K562 (cell line): ENCODE results near the gene KLHL14. TPM values are rescaled to one million over a fixed set of nuclear protein-coding genes. Genes with fewer than 3 reads are reported as not detected.

ENCODE experiments used
- ATAC-seq: fragments of 200-7000 bp; cut with Tn5 transposase; 3 replicates; pipeline ENCODE4 v1.9.1; 2020; ENCODE audit warnings: moderate library complexity
- BruUV-seq: library from RNA; stranded (reverse); fragments of 400-500 nt; replicated peaks from 2 replicates; lab custom pipeline; 2021; lab: Mats Ljungman, UMichigan
- CTCF ChIA-PET: fragments of 300-600 bp; formaldehyde crosslinking; extraction: SDS; loops from one replicate; lab custom pipeline; 2021; ENCODE audit warnings: low intra/inter-chr PET ratio; lab: Yijun Ruan, JAX
- POLR2A ChIA-PET: fragments of 300-600, 350-650 bp; sonication (Branson Sonifier 250); formaldehyde crosslinking; extraction: SDS; loops from one replicate; lab custom pipeline; 2021; ENCODE audit warnings: antibody characterized with exemption, inconsistent platforms; lab: Yijun Ruan, JAX
- DNase-seq, 4 experiments: peaks; one replicate each; pipeline versions ENCODE4 v3.0.0 to v3.0.0-alpha.2; 2011 to 2018; ENCODE audit warnings: low spot score in 3 of 4, mixed read lengths in 3 of 4; ENCODE audit errors: extremely low read depth in 1 of 4
- FAIRE-seq: peaks from 2 replicates; lab custom pipeline; 2011; peaks lifted over from hg19 to GRCh38; lab: Jason Lieb, UNC
- H2AFZ ChIP-seq: 2 replicates; pipeline ENCODE4 v1.6.0; 2011; ENCODE audit warnings: low read depth, low read length, control low read depth, inconsistent platforms
- H3K27ac ChIP-seq: fragments of 200-600 bp; 3 replicates; pipeline ENCODE4 v1.8.0; 2011; ENCODE audit warnings: low read depth, mild to moderate bottlenecking, control low read depth, inconsistent platforms, low read length, moderate library complexity, mixed read lengths; ENCODE audit errors: extremely low read depth
- H3K27me3 ChIP-seq, 2 experiments: fragments of 300-600 bp in 1 of 2; 2 replicates in 1 of 2; 3 replicates in 1 of 2; pipeline versions ENCODE4 v1.6.0 to v1.8.0; 2011; ENCODE audit warnings: inconsistent platforms in 2 of 2, low read length in 2 of 2, mild to moderate bottlenecking in 1 of 2, mixed read lengths in 1 of 2, moderate library complexity in 1 of 2; ENCODE audit not compliant: control insufficient read depth in 2 of 2, insufficient read depth in 2 of 2
- H3K36me3 ChIP-seq: fragments of 300-600 bp; 3 replicates; pipeline ENCODE4 v1.8.0; 2011; ENCODE audit warnings: mild to moderate bottlenecking, low read length, inconsistent platforms; ENCODE audit not compliant: control insufficient read depth, insufficient read depth
- H3K4me1 ChIP-seq, 2 experiments: fragments of 200-600 bp in 1 of 2; replicated peaks in 1 of 2; 2 replicates in 1 of 2; 3 replicates in 1 of 2; pipeline versions ENCODE4 v1.5.1 to v1.8.0; 2011; ENCODE audit warnings: inconsistent platforms in 2 of 2, low read length in 2 of 2, mild to moderate bottlenecking in 1 of 2, mixed read lengths in 1 of 2, moderate library complexity in 1 of 2; ENCODE audit not compliant: control insufficient read depth in 2 of 2, insufficient read depth in 2 of 2
- H3K4me2 ChIP-seq: 2 replicates; pipeline ENCODE4 v1.6.1; 2011; ENCODE audit warnings: low read length, control low read depth, inconsistent platforms, mixed read lengths; ENCODE audit not compliant: insufficient read depth
- H3K4me3 ChIP-seq: fragments of 200-600 bp; sonication (generic), shearing (Covaris generic); 2 replicates; pipeline ENCODE4 v1.5.1; 2016; ENCODE audit warnings: control low read depth, inconsistent platforms
- H3K79me2 ChIP-seq: fragments of 200-600 bp; 3 replicates; pipeline ENCODE4 v1.8.0; 2011; ENCODE audit warnings: low read length, inconsistent platforms; ENCODE audit not compliant: control insufficient read depth, insufficient read depth
- H3K9ac ChIP-seq, 2 experiments: 2 replicates each; pipeline versions ENCODE4 v1.6.0 to v1.6.1; 2011; ENCODE audit warnings: low read depth in 2 of 2, low read length in 2 of 2, control low read depth in 1 of 2, inconsistent platforms in 1 of 2, mild to moderate bottlenecking in 1 of 2, mixed read lengths in 1 of 2; ENCODE audit not compliant: insufficient read depth in 1 of 2
- H3K9me1 ChIP-seq: one replicate; pipeline ENCODE4 v1.6.0; 2011; ENCODE audit warnings: inconsistent platforms, mild to moderate bottlenecking, low read length, moderate library complexity; ENCODE audit not compliant: control insufficient read depth, insufficient read depth
- H3K9me3 ChIP-seq: replicated peaks from 2 replicates; pipeline ENCODE4 v1.5.1; 2011; ENCODE audit warnings: low read depth, low read length, inconsistent platforms; ENCODE audit not compliant: control insufficient read depth, insufficient read depth
- H4K20me1 ChIP-seq: replicated peaks from 2 replicates; pipeline ENCODE4 v1.6.1; 2011; ENCODE audit warnings: low read length, inconsistent platforms, mixed read lengths; ENCODE audit not compliant: control insufficient read depth, insufficient read depth
- BACH1 ChIP-seq: fragments of 200-800 bp; sonication (Bioruptor generic); IDR thresholded peaks from 2 replicates; pipeline ENCODE4 v1.6.1; 2016; ENCODE audit warnings: missing genetic modification characterization, missing compliant biosample characterization
- CBFB ChIP-seq: sonication (generic); formaldehyde crosslinking; IDR thresholded peaks from 2 replicates; pipeline ENCODE4 v1.4.0; 2020; ENCODE audit warnings: mild to moderate bottlenecking, missing genetic modification reagents
- CREM ChIP-seq: IDR thresholded peaks from 2 replicates; pipeline ENCODE4 v1.6.1; 2014; ENCODE audit warnings: antibody characterized with exemption, low read depth
- CTBP1 ChIP-seq: fragments of 450-650 bp; IDR thresholded peaks from 2 replicates; pipeline ENCODE4 v1.6.1; 2016; ENCODE audit warnings: borderline replicate concordance
- ESRRA ChIP-seq: fragments of 450-650 bp; IDR thresholded peaks from 2 replicates; pipeline ENCODE4 v1.6.1; 2014; ENCODE audit warnings: low read depth, mild to moderate bottlenecking, moderate library complexity, borderline replicate concordance
- FOXA1 ChIP-seq: fragments of 450-650 bp; IDR thresholded peaks from 2 replicates; pipeline ENCODE4 v1.6.1; 2016; ENCODE audit warnings: mild to moderate bottlenecking, borderline replicate concordance
- HDAC6 ChIP-seq: IDR thresholded peaks from 2 replicates; pipeline ENCODE4 v1.6.1; 2012; ENCODE audit warnings: low read depth, mild to moderate bottlenecking, control low read depth, inconsistent platforms, low read length, moderate library complexity
- PTTG1 ChIP-seq: fragments of 450-650 bp; IDR thresholded peaks from 2 replicates; pipeline ENCODE4 v1.6.1; 2016; ENCODE audit warnings: low read depth, mild to moderate bottlenecking, missing genetic modification characterization, missing compliant biosample characterization
- U2AF2 ChIP-seq: fragments of 200-400 bp; formaldehyde crosslinking; optimal IDR thresholded peaks from 2 replicates; pipeline ENCODE3; 2017; ENCODE audit warnings: low read depth, mild to moderate bottlenecking, low read length
- ZNF121 ChIP-seq: sonication (generic); formaldehyde crosslinking; conservative IDR thresholded peaks from 2 replicates; pipeline ENCODE4 v1.8.0; 2022; ENCODE audit warnings: missing genetic modification reagents
- ZNF57 ChIP-seq: fragments of 450-650 bp; formaldehyde crosslinking; IDR thresholded peaks from 2 replicates; pipeline ENCODE4 v1.4.0; 2020; ENCODE audit warnings: mild to moderate bottlenecking, moderate library complexity
- in situ Hi-C: fragments of 300-500 bp; cut with MboI; formaldehyde crosslinking; loops from 4 replicates; pipeline ENCODE4 v1.15.0; 2018; ENCODE audit warnings: inconsistent platforms, mixed read lengths
- intact Hi-C: fragments of 100-400 bp; cut with micrococcal nuclease; formaldehyde crosslinking; loops from 2 replicates; pipeline ENCODE4 v1.14.2; 2022
- polyA plus RNA-seq, 8 experiments: library from polyadenylated mRNA; depleted of rRNA in 4 of 8; stranded (reverse) in 5 of 8; unstranded in 3 of 8; fragments of >200 nt; fragmentation: Nextera tagmentation in 2 of 8; fragmentation: Illumina TruSeq in 1 of 8; extraction: Ambion mirVana in 2 of 8; extraction: Trizol in 1 of 8; gene quantifications; 2 replicates each; pipeline versions ENCODE4 v1.2.1 to v1.2.3, GENCODE V29; 2011 to 2014; ENCODE audit warnings: inconsistent platforms in 1 of 8, missing spikeins in 1 of 8
- total RNA-seq, 7 experiments: library from RNA; depleted of rRNA in 6 of 7; stranded (reverse); fragments of >200 nt in 6 of 7; fragmentation: Illumina TruSeq in 2 of 7; extraction: Trizol in 2 of 7; gene quantifications; 2 replicates each; pipeline versions ENCODE4 v1.2.1 to v1.2.3, GENCODE V29; 2011 to 2021; ENCODE audit warnings: low replicate concordance in 1 of 7
- TF ChIP-seq, protein P1 (sequence below), 2 experiments: fragments of 200-800 bp in 1 of 2; sonication (Bioruptor generic) in 1 of 2; sonication (generic) in 1 of 2; formaldehyde crosslinking in 1 of 2; IDR thresholded peaks in 1 of 2; conservative IDR thresholded peaks in 1 of 2; 2 replicates each; pipeline versions ENCODE4 v1.5.0 to v1.6.1; 2016 to 2020; ENCODE audit warnings: missing compliant biosample characterization in 1 of 2, missing genetic modification characterization in 1 of 2, missing genetic modification reagents in 1 of 2
- TF ChIP-seq, protein P2 (sequence below): fragments of 250-450 bp; sonication (Bioruptor Pico); IDR thresholded peaks from 2 replicates; pipeline ENCODE4 v1.6.1; 2021; ENCODE audit warnings: mild to moderate bottlenecking
- TF ChIP-seq, protein P3 (sequence below): sonication (generic); formaldehyde crosslinking; IDR thresholded peaks from 2 replicates; pipeline ENCODE4 v1.8.1; 2023; ENCODE audit warnings: mild to moderate bottlenecking, missing genetic modification reagents

Gene KLHL14
- total and polyA plus RNA-seq, 9 of the 15 experiments (the other 6 are each of a cell fraction or from before 2014, with no cell fraction given) = not detected

DNA sequence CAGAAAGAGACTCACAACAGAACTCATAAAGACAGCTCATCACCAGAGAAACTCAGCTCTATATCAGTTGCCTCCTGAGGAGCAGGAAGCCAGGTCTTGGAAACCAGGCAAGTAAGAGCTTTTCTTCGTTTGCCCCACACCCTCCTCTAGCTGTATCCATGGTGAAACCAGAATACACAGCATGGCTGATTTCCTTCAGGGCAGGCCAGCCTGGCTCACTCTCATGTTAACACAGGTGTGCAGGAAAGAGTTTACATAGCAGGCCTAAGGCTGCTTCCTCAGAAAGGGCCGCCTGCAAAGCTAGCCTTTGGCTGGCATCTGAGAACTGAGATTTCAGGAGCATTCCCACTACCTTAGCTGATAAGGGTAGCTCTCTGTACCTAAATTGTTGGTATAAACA lies 65.7 kb downstream of the KLHL14 start (continued):
- TF ChIP-seq, protein P1, sequence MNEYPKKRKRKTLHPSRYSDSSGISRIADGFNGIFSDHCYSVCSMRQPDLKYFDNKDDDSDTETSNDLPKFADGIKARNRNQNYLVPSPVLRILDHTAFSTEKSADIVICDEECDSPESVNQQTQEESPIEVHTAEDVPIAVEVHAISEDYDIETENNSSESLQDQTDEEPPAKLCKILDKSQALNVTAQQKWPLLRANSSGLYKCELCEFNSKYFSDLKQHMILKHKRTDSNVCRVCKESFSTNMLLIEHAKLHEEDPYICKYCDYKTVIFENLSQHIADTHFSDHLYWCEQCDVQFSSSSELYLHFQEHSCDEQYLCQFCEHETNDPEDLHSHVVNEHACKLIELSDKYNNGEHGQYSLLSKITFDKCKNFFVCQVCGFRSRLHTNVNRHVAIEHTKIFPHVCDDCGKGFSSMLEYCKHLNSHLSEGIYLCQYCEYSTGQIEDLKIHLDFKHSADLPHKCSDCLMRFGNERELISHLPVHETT (CRISPR knock-in tag; conservative IDR thresholded peaks at IDR 0.05 in 1 of 2, IDR thresholded peaks at IDR 0.05 in 1 of 2) = no peak
- TF ChIP-seq ESRRA (no peak), BACH1 (tag) (no peak), FOXA1 (no peak), CREM (no peak), PTTG1 (tag) (no peak), ZNF121 (CRISPR knock-in tag) (no peak), CTBP1 (no peak)
- TF ChIP-seq, protein P2, sequence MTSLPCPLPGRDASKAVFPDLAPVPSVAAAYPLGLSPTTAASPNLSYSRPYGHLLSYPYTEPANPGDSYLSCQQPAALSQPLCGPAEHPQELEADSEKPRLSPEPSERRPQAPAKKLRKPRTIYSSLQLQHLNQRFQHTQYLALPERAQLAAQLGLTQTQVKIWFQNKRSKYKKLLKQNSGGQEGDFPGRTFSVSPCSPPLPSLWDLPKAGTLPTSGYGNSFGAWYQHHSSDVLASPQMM = no peak

DNA sequence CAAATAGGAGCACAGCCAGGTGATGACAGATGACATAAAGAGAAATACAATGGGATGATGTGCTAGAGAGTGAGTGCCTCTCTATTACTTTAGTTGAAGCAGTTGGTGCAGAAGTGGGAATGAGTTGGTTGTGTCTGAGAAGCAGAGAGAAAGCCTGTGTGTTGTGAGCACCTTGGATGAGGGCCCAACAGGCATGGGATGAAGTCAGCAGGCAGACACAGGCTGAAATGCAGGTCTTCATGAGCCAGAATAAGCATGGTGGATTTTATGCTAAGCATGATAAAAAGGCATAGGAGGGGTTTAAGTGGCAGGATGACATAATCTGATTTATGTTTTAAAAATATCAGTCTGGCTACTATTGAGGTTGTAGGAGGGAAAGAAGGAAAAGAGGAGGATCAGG lies 71.5 kb downstream of the KLHL14 start:
- in situ Hi-C loops = no loop called here
- no peak for TF ChIP-seq CBFB
- no peak for TF ChIP-seq HDAC6
- no peak for TF ChIP-seq U2AF2
- no peak for TF ChIP-seq PTTG1 (tag)
- TF ChIP-seq, protein P3, sequence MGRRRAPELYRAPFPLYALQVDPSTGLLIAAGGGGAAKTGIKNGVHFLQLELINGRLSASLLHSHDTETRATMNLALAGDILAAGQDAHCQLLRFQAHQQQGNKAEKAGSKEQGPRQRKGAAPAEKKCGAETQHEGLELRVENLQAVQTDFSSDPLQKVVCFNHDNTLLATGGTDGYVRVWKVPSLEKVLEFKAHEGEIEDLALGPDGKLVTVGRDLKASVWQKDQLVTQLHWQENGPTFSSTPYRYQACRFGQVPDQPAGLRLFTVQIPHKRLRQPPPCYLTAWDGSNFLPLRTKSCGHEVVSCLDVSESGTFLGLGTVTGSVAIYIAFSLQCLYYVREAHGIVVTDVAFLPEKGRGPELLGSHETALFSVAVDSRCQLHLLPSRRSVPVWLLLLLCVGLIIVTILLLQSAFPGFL (CRISPR knock-in tag) = no peak
- no peak for TF ChIP-seq ZNF57 (CRISPR knock-in tag)

More for the DNA sequence above, 71.5 kb downstream of the KLHL14 start:
- DNase-seq (no peak), ATAC-seq (no peak), FAIRE-seq (no peak)
- Histone ChIP-seq H3K9ac (no peak overlapping the region), H3K36me3 (no peaks in the 10 kb centered on the region), H3K9me1 (no peaks in the 10 kb centered on the region), H3K79me2 (no peaks in the 10 kb centered on the region), H3K4me1 (no peaks in the 10 kb centered on the region), H3K4me2 (no peak overlapping the region), H3K27ac (no peak overlapping the region), H3K4me3 (no peak overlapping the region), H3K9me3 (no peaks in the 10 kb centered on the region), H4K20me1 (no peaks in the 10 kb centered on the region), H2AFZ (no peak overlapping the region), H3K27me3 (no peaks in the 10 kb centered on the region)
- POLR2A ChIA-PET = no interaction called here
- CTCF ChIA-PET = no interaction called here
- BruUV-seq = no TSS peak
- intact Hi-C loops = no loop called here
